Measurements from ENCODE around the gene HSPH1. TPM values are rescaled to one million over a fixed set of nuclear protein-coding genes. Genes with fewer than 3 reads are reported as not detected.

The HSPH1 gene
- total RNA-seq = 59.6 TPM
- long read RNA-seq, full-length matches to known transcripts = 31 of 238 reads
- long read RNA-seq, partial matches to known transcripts = 193 of 238 reads
- long read RNA-seq, other reads (novel, unspliced or antisense) = 14 of 238 reads

DNA sequence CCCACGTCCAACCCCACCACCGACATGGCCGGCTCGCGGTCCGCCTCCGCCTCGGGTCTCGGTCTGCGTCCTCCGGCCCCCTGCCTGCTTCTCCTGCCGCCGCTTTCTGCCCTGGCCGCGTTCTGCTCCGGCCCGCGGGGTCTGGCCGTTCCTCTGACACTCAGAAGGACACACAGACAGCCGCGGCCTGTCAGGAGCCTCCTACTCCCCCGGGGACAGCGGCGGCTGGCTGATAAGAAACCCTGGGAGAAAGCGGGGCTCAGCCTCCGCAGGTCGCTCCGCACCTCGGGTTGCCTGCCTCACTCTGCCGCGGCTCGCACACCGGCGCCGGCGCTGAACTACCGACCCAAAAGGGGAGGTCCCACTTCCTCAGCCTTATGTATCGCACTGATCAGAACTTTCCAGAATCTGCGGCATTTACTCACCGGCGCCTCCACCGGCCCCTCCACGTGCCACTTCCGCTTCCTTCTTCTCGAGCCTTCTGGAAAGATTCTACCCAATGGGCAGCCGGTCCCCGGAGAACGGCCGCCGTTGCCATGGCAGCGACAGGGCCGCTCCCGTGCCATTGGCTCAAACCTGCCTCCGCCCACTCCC lies at the start of gene HSPH1:
Gene HSPH1 (minus strand): TSS at position 348 of the 594 bp plus-strand sequence. CDS start 322 bp downstream, at position 26.
- peak; percentile 100 for DNase-seq (ENCODE audit: low spot score)

DNA sequence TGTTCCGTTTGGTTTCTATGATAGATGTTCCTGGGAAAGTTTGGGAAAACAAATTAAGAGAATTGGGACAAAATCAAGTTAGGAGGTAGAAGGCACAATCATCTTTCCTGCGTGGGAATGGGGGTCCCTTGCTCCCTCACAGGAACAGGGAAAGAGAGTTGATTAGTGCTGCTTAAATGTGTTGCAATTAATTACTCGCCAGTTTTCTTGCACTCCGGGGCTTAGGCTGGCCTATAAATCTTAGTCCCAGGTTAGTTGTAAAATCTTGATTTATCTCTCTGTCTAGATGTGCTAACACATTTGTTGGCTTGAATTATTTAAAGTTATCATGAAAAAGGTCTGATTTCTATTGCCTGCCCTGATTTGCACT lies 48.1 kb upstream of the HSPH1 start:
- DNase-seq (ENCODE audit: low spot score) = no peak

DNA sequence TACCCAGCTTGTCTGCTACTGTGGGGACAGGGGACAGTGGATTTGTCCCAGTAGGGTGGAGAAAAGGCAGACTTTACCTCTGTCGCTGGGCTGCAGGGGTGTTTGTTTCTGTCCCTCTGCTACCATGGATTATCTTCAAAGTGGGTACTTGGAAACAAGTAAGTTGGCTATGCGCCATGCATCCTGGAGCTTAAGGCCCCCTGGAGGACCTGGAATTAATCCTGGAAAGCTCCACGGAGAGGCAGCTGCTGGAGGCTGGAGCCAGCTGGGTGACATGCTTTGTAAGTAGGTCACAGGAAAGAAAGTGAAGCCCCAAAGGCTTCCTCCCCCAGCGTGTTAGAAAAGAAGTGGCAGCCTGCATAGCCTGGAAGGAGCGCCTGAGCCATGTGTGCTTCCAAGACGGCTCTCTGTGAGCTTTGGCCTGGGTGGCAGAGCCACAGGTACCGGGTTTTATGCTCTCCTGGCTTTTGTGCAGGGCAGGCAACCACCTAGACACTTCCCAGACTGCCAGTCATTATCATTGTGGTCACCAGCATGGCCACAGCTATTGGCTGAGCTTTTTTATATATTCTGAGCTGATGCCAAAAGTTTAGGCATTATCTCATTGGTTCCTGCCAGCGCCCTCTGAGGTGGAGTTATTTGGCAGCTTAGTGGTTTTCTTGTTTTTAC lies 47.6 kb upstream of the HSPH1 start:
- no peak for DNase-seq (ENCODE audit: low spot score)

DNA sequence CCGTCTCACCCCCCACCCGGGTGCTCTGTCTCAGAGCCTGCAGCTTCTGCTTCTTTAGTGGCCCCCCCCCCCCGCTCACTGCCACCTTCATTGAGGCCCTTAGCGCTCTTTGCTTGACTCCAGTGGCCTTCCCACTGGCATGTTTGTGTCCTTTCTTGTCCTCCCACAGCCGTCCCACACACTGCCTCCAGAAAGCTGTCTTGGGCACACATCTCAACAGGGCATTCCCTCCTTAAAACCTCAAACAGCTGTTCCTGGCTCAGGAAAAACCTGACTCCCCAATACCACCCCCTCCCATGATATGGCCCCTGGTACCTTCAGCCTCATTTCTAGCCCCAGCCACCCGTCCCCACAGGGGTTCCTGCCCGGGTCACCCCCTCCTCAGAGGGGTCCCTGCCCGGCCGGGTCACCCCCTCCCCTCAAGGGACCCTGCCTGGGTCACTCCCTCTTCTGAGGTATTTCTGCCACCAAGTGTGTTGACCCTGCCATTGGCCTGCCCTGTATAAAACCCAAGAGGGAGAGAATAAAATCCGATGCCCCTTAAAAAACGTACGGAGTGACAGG lies 46.9 kb upstream of the HSPH1 start:
- no peak for DNase-seq (ENCODE audit: low spot score)

DNA sequence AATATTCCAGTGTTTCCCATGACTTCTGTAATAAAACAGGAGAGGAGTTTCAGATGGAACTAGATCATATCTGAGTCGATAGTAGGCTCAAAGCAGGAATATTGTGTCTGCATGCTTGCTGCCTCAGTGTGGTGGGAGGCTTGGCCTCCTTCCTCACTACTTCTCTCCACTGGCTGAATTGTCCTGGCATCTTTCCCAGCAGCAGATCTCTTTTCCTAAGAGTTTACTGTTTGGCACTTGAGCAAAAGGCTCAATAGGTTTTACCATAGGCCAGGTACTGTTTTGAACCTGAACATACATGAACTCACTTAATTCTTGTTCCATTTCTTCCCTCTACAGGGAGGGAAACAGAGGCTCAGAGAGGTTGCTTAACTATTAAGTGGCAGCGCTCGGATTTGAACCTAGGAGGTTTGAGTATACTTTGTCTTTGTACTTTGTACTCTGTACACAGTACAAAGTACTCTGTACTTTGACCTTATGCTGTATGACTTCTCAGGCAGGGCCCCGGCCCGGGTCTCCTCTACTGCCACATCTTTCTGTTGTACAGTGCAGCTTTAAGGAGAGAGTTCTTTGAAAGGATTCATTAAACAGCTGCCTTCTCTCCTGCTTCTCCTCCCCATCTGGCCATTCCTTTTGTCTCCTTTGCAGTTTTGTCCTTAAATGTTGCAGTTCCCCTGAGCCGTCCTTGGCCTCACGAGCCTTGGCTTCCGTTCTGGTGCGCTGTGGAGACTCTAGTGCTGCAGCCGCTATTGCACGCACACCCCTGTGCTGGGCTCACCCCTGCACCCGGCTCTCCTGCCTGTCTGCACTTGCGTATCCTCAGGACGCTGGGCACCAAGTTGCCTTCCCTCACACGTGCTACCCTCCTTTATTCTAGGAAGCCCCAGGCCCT lies 46.2 kb upstream of the HSPH1 start:
- DNase-seq (ENCODE audit: low spot score) = no peak

DNA sequence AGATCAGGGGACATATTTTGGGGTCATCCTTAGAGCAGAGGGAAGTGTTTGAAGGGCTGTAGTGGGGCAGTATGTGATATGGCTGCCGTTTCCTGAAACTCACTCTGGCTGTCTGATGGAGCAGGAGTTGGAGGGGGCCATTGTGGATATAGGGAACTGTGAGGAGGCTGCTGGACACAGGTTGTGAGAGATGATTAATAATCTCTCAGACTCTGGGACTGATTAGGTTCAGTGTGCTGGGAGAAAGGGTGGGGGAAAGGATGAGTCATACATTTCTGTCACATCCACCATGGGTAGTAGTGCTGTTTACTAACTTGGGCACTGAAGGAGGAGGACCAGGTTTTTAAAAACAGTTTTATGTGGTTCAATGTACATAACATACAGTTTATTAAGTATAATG lies 42.9 kb upstream of the HSPH1 start:
- DNase-seq (ENCODE audit: low spot score) = no peak

DNA sequence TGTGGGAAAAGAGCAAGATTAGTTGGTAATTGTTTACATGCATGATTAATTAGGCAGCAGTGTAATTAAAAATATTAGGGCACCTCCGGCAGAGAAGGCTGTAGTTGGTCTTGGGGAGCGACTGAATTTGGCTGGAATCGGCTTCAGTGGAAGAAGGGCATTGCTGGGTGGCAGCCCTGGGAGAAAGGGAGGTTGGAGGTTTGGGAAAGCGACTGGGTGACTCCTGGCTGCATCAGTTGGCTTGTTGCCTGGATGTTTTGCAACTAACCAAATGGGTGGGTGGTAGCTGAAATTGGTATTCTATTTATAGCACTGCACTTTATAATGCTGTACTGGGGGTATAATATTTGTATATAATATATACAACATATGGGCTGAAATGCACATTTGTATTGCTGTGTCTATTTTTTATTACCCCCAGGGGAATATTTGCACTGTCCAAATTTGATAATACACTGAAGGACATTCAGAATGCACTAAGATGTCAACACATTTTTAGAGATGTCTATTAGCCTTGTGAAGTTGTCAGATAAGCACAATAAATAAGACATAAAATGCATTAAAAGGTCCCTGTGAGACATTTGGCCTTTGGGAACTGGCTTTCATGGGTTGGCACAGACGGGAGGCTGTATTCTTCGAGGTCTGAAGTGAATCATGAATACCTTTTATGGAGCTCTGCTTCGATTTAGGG lies 39.8 kb upstream of the HSPH1 start:
- no peak for DNase-seq (ENCODE audit: low spot score)

DNA sequence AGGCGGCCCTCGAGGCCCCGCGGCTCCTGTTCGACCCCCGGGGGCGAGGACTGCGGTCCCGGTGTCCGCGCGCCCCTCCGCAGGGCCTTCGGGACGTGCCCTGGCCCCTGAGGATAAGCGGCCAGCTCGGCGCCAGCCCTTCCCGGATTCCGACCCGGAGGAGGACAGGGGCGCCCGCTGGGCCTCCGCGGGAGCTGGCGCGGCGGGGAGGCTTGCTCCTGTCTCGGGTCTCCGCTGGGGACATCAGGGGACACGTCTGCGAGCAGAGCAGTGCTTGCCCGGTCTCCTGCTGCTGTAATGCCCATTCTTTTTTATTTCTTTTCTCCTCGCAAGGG lies 38.9 kb upstream of the HSPH1 start:
- no peak for DNase-seq (ENCODE audit: low spot score)

DNA sequence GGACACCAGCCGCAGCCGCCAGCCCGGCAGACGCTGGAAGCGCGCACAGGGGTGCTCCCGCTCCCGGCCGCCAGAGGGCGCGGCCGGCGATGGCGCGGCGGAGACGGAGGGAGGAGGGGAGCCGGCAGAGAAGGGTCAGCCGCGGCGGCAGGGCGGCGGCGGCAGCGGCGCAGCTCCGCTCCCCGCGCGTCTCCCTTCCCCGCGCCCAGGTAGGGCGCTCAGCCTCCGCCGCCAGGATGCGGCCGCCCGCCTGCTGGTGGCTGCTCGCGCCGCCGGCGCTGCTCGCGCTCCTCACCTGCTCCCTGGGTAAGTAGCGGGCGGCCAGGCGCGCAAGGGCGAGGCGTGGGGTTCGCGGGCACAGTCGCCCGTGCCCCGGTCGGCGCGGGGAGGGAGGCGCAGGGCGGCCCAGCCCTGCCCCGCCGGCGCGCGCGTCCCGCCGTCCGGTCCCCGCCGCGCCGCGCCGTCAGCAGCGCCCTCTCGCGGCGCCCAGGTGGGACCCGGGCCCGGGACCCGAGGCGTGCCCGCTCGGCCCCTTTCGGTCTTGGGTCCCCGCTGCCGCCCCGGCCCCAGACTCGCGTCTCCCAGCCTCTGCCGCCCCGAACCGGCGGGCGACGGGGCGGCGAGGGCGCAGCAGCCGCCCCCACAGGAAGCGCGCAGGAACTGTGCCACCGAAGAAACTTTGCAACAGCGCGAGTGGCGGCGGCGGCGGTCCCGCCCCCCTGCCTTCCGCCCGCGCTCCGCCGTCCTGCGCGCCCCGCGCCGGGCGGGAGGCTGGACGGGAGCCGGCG lies 38.3 kb upstream of the HSPH1 start, which contains the start of gene B3GLCT:
Gene B3GLCT (plus strand): TSS at position 127 of the 788 bp plus-strand sequence. CDS start 110 bp downstream, at position 237.
- DNase-seq (ENCODE audit: low spot score) = peak; percentile 94

DNA sequence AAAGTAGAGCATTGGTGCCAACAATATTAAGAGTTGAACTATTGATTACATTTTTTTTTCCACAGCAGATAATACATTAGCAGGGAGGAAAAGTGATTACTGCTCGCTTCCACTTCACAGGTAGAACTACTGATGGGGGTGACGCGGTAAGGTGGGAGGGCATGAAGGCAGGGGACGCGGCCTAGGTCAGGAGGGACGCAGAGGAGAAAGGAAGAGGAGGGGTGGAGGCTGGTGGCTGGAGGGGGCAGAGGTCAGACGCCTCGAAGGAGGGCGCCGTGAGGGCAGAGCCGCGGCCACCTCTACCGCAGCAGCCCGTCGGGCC lies 37.8 kb upstream of the HSPH1 start:
- DNase-seq (ENCODE audit: low spot score) = no peak

DNA sequence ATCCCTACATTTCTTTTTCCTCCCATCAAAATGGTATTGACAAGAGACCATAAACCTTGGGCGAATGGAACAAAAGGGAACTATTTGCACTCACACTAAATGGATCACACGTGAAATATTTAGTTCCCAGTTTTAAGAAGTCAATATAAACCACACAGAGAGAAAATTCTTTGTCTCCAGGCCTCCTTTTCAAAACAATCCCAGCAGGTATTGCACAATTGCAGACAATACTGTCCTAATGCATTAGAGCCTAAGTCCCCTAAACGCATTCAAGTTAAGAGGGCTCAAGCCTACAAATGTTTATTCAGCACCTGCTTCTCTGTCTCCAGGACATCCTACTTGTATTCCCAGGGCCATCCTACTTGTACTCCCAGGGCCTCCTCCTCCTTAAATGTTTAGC lies 36.8 kb upstream of the HSPH1 start:
- no peak for DNase-seq (ENCODE audit: low spot score)

DNA sequence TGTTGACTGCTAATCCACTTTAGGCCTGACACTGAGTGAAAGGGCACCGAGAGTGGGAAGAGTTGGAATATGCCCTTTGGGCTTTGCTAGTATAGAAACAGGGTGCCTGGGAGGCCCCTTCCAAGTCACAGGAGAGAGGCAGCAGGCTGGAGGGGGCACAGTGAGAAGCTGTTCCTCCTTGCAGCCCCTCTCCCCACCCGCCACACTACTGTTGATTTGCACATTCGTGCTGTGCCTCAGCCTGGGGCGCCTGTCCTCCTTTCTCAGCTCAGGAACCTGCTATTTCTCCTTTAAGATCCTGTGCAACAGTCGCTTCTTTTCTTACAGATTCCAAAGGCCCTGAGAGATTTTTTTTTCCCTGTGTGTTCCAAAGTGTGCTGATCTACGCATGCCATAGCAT lies 35.3 kb upstream of the HSPH1 start:
- DNase-seq (ENCODE audit: low spot score) = no peak

DNA sequence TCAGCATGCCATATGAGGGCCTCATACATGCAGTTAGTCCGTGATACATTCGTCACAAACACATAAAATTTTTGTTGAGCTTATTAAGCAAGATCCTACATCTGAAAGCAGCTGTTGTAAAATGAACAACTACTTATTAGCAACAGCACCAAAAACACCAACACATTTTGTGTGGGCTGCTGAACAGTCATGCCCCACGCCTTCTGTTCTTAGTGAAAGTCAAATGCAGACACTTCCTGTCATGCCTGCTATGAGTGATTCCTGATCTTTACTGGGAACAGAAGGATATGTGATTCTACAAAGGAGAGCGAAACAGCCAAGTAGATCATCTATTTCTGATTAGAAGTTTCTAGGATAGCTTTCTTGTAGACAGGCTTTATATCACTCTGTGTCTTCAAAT lies 33.9 kb upstream of the HSPH1 start:
- DNase-seq (ENCODE audit: low spot score) = no peak

DNA sequence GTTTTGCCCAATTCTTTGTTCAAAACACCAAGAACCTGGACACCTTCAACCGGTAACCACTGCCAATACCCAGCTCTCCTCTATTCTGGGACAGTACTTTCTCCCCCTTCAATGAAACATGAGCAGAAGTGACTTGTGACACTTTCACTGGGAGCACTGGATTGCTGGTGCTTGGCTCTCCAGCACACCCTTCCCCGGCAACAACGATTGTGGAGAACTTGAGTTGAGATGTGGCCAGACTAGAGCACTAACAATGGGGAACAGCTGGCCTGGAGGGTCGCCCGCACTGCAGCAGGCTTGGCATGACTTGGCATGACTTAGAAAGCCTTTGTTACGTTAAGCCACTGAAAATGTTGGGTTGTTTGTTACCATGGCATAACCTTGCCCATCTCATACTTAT lies 30.6 kb upstream of the HSPH1 start:
- no peak for DNase-seq (ENCODE audit: low spot score)

DNA sequence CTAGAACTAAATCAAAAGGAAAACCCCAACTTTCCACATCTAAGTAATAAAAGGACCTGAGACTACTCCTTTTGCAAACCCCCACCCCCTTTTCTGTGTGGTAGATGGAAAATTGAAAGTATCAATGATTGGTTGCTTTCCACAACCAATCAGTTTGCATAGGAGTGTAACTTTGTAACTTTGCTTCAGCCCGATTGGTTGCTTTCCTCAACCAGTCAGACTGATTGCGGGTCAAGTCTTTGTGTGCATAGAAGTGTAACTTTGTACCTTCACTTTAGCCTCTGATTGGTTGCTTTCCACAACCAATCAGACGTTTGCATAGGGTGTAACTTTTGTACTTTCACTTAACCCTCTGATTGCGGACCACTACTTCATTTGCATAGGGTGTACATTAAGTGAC lies 30.0 kb upstream of the HSPH1 start:
- no peak for DNase-seq (ENCODE audit: low spot score)

DNA sequence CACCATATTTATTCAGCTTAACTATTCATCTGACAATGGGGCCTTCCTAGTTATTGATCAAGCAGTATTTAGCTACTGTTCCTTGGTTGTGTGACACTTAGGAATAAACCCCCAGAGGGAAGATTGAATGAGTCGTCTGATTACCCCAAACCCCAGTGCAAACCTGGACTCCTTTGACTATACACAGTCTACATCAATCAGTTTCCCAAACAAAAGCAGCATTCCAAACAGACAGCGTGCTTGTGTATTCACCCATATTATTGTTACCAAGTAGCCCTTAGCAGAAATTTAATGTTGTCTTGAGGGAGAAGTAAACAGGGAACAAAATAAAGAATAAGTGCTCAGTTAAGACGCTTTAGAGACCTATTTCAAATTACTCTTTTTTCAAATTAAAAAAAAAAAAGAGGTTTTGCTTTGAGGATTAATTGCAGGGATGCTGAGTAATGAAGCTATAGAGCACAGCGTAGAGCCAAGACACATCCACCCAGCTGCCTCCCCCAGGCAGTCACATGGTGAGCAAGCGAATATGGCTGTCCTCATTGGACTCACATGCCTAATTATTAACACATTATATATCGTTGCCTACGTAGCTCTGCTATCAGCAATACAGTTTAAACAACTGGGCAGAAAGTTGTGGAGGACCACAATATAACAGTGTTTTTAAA lies 23.4 kb upstream of the HSPH1 start:
- DNase-seq (ENCODE audit: low spot score) = no peak

DNA sequence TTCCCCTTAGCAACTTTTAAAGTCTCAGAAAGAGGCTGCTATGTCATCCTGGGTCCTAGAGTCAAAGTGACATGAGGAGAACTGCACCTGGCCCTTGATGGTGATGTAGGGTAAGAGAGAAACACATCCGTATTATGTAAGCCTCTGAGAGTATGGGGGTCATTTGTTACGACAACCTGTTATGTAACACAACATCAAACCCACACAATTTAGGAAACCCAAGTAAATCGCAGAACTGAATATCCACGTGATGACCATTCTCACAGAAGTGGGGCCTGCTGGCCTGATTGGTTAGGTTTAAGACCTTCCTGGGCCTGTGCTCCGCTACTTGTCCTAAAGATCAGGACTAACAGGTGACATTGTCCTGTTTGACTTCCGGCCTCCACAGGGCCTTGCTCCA lies 22.7 kb upstream of the HSPH1 start:
- no peak for DNase-seq (ENCODE audit: low spot score)

DNA sequence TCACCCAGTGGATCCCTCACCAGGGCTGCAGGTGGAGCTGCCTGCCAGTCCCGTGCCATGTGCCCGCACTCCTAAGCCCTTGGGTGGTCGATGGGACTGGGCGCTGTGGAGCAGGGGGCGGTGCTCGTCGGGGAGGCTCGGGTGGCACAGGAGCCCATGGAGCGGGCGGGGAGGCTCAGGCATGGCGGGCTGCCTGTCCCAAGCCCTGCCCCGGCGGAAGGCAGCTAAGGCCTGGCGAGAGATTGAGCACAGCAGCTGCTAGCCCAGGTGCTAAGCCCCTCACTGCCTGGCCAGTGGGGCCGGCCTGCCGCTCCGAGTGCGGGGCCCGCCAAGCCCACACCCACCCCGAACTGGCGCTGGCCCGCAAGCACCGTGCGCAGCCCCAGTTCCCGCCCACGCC lies 21.3 kb upstream of the HSPH1 start:
- no peak for DNase-seq (ENCODE audit: low spot score)

DNA sequence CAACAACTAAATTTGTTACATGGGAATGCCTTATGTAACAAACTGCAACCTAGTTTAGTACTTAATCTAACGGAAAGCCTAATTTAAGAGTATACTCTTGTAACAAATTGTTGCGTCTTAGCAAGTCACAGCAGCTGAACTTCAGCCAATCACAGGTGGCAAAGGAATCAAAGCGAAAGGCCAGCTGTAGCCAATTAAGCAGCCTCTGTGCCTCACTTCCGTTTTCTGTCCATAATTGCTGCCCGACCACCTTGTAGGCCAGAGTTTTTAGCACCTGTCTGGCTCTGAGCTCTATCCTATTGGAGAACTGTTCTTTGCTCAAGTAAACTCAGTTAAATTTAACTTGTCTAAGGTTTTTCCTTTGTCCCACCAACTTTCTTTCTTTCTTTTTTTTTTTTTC lies 18.1 kb upstream of the HSPH1 start:
- no peak for DNase-seq (ENCODE audit: low spot score)

DNA sequence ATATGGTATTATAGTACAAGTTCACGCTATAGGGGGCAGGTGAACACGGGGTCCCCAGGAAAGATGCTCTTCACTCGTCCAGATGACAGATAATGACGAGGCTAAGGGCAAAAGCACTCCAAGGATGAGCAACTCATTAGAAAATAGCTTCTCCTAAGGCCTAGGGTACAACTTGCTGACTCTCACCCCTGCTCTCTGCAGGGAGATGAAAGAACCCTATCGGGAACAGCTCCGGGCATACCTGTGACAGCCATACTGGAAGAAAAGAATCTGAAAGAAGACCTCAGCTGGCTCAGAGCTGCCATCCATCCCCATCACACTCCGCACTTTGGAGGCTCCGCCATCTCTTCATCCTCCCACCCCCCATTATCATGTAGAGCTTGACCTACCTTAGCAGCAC lies 17.5 kb upstream of the HSPH1 start:
- no peak for DNase-seq (ENCODE audit: low spot score)

Measured in mesenteric fat pad (tissue), 1 donor.